HCT116 (cell line): ENCODE measurements around the gene ANAPC4. TPM values are rescaled to one million over a fixed set of nuclear protein-coding genes. Genes with fewer than 3 reads are reported as not detected.

ENCODE experiments used
- CBX3 ChIP-seq: IDR thresholded peaks from 2 replicates; pipeline ENCODE4 v1.6.1; 2012; ENCODE audit warnings: low read depth
- CEBPB ChIP-seq: IDR thresholded peaks from 2 replicates; pipeline ENCODE4 v1.6.1; 2012; ENCODE audit warnings: low read depth
- EGR1 ChIP-seq: IDR thresholded peaks from 2 replicates; pipeline ENCODE4 v1.6.1; 2012; ENCODE audit warnings: low read depth
- ELF1 ChIP-seq: IDR thresholded peaks from 2 replicates; pipeline ENCODE4 v1.6.1; 2012; ENCODE audit warnings: low read depth, borderline replicate concordance
- EZH2 ChIP-seq: fragments of 200-600 bp; sonication (generic); IDR thresholded peaks from 2 replicates; pipeline ENCODE4 v1.6.1; 2017; ENCODE audit warnings: antibody characterized with exemption, mixed run types
- JUND ChIP-seq: IDR thresholded peaks from 2 replicates; pipeline ENCODE4 v1.6.1; 2012
- POLR2AphosphoS5 ChIP-seq: IDR thresholded peaks from 2 replicates; pipeline ENCODE4 v1.6.1; 2011; ENCODE audit warnings: mild to moderate bottlenecking, low read depth, low read length, moderate library complexity
- RAD21 ChIP-seq: IDR thresholded peaks from 2 replicates; pipeline ENCODE4 v1.6.1; 2012; ENCODE audit warnings: low read depth, mild to moderate bottlenecking
- TCF7L2 ChIP-seq: IDR thresholded peaks from 2 replicates; pipeline ENCODE4 v1.7.0; 2011; ENCODE audit warnings: borderline replicate concordance, inconsistent platforms; ENCODE audit not compliant: insufficient read depth, insufficient read length; ENCODE audit errors: extremely low read depth
- YY1 ChIP-seq: IDR thresholded peaks from 2 replicates; pipeline ENCODE4 v1.6.1; 2011; ENCODE audit warnings: low read length, low read depth, moderate library complexity, mild to moderate bottlenecking; ENCODE audit not compliant: insufficient replicate concordance; ENCODE audit errors: extremely low read depth
- ZNF274 ChIP-seq: fragments of 200-500 bp; sonication (Bioruptor generic); IDR thresholded peaks from 2 replicates; pipeline ENCODE4 v1.6.1; 2014; ENCODE audit warnings: mild to moderate bottlenecking, low read depth, low read length, inconsistent platforms
- total RNA-seq: library from RNA; stranded (reverse); gene quantifications from one replicate; pipeline ENCODE4 v1.2.1, GENCODE V29; 2021; ENCODE audit not compliant: unreplicated experiment
- TF ChIP-seq, protein P1 (sequence below): IDR thresholded peaks from 2 replicates; pipeline ENCODE4 v1.6.1; 2012; ENCODE audit warnings: low read depth
- TF ChIP-seq, protein P2 (sequence below), 3 experiments: fragments of 200-600 bp in 1 of 3; sonication (generic) in 1 of 3; IDR thresholded peaks in 2 of 3; conservative IDR thresholded peaks in 1 of 3; 2 replicates each; pipeline ENCODE4 v1.5.1; 2012 to 2017; ENCODE audit warnings: low read depth in 2 of 3, low read length in 2 of 3, antibody characterized with exemption in 1 of 3, borderline replicate concordance in 1 of 3, control low read depth in 1 of 3, mild to moderate bottlenecking in 1 of 3, mixed read lengths in 1 of 3, mixed run types in 1 of 3, moderate library complexity in 1 of 3; ENCODE audit not compliant: insufficient read depth in 1 of 3

The ANAPC4 gene
- total RNA-seq, 1 experiment from 2014 or later, result 29.2 TPM

DNA sequence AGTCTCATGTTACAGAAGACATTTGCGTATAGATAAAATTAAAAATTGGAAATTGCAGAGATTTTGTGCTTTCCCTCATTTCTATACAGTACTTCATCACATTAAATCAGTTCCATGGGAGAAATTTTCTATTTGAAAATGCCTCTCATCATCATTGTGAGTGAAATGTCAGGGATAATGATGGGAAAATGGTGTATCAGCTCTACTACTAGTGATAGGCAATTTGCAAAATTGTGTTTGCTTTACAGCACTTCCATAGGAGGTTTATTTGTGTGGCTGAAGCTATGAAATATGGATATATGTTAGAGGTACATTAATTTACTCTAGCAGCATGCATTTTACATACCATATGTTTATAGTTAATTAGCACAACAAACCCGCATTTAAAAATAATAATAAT, 21.0 kb upstream of the ANAPC4 start (continued):
- TF ChIP-seq, protein P1, sequence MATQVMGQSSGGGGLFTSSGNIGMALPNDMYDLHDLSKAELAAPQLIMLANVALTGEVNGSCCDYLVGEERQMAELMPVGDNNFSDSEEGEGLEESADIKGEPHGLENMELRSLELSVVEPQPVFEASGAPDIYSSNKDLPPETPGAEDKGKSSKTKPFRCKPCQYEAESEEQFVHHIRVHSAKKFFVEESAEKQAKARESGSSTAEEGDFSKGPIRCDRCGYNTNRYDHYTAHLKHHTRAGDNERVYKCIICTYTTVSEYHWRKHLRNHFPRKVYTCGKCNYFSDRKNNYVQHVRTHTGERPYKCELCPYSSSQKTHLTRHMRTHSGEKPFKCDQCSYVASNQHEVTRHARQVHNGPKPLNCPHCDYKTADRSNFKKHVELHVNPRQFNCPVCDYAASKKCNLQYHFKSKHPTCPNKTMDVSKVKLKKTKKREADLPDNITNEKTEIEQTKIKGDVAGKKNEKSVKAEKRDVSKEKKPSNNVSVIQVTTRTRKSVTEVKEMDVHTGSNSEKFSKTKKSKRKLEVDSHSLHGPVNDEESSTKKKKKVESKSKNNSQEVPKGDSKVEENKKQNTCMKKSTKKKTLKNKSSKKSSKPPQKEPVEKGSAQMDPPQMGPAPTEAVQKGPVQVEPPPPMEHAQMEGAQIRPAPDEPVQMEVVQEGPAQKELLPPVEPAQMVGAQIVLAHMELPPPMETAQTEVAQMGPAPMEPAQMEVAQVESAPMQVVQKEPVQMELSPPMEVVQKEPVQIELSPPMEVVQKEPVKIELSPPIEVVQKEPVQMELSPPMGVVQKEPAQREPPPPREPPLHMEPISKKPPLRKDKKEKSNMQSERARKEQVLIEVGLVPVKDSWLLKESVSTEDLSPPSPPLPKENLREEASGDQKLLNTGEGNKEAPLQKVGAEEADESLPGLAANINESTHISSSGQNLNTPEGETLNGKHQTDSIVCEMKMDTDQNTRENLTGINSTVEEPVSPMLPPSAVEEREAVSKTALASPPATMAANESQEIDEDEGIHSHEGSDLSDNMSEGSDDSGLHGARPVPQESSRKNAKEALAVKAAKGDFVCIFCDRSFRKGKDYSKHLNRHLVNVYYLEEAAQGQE, result no peak
- no peak for TF ChIP-seq EGR1
- no peak for TF ChIP-seq EZH2
- no peak for TF ChIP-seq JUND
- TF ChIP-seq POLR2AphosphoS5, result no peak
- TF ChIP-seq ZNF274, result no peak
- no peak for TF ChIP-seq ELF1
- TF ChIP-seq, protein P2, sequence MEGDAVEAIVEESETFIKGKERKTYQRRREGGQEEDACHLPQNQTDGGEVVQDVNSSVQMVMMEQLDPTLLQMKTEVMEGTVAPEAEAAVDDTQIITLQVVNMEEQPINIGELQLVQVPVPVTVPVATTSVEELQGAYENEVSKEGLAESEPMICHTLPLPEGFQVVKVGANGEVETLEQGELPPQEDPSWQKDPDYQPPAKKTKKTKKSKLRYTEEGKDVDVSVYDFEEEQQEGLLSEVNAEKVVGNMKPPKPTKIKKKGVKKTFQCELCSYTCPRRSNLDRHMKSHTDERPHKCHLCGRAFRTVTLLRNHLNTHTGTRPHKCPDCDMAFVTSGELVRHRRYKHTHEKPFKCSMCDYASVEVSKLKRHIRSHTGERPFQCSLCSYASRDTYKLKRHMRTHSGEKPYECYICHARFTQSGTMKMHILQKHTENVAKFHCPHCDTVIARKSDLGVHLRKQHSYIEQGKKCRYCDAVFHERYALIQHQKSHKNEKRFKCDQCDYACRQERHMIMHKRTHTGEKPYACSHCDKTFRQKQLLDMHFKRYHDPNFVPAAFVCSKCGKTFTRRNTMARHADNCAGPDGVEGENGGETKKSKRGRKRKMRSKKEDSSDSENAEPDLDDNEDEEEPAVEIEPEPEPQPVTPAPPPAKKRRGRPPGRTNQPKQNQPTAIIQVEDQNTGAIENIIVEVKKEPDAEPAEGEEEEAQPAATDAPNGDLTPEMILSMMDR (IDR thresholded peaks at IDR 0.05 in 2 of 3, conservative IDR thresholded peaks at IDR 0.05 in 1 of 3; ENCODE audit: borderline replicate concordance in 1 of 3, insufficient read depth in 1 of 3, low read depth in 2 of 3, low read length in 2 of 3), result no peak
- no peak for TF ChIP-seq CEBPB
- TF ChIP-seq CBX3, result no peak
- TF ChIP-seq YY1, result no peak
- no peak for TF ChIP-seq RAD21
- no peak for TF ChIP-seq TCF7L2
